ENCODE measurements around the gene OBSCN.
A peak's percentile ranks its signal among the peaks of the same experiment; 100 is the strongest.

The OBSCN gene

GRCh38 chr1:228275430-228276173, 67.8 kb downstream of the OBSCN start:
- Histone ChIP-seq H3K9me3 (ENCODE audit: low read length) (no peaks in the 10 kb centered on the region), H3K27ac (ENCODE audit: low read depth, low read length) (peak overlapping the region; percentile 60), H3K4me3 (ENCODE audit: low read depth in 1 of 2, low read length in 2 of 2) (peak overlapping the region; percentile 62 to 79), H3K9ac (ENCODE audit: low read length) (peak overlapping the region; percentile 10), H3K4me1 (ENCODE audit: insufficient read depth, low read length) (peaks cover 9% of the 10 kb centered on the region), H3K36me3 (ENCODE audit: insufficient read depth, low read length) (no peaks in the 10 kb centered on the region), H3K27me3 (ENCODE audit: control insufficient read depth in 1 of 2, insufficient read depth in 2 of 2, low read length in 2 of 2) (no peaks in the 10 kb centered on the region)

DNA sequence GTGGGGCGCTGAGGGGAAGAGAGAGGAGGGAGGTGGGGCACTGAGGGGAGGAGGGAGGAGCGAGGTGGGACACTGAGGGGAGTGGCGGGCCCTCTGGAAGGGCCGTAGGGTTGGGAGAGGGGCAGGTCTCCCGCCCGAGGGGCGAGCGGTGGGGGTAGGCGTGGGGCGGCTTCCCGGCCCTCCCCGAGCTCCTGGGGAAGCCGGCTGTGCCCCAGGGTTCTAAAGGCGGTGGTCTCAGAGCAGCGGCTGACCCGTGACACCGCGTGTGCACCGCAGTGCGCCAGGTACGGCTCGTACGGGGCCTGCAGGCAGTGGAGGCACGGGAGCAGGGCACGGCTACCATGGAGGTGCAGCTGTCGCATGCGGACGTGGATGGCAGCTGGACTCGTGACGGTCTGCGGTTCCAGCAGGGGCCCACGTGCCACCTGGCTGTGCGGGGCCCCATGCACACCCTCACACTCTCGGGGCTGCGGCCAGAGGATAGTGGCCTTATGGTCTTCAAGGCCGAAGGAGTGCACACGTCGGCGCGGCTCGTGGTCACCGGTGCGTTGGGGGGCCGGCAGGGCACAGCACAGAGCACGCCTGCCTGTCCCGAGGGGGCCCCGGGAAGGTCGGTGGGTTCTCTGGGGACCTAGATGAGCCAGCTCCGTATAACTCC, 68.5 kb downstream of the OBSCN start:
- Histone ChIP-seq H3K4me3 (ENCODE audit: low read depth in 1 of 2, low read length in 2 of 2) (peak overlapping the region; percentile 62 to 79), H3K27ac (ENCODE audit: low read depth, low read length) (peak overlapping the region; percentile 24), H3K9me3 (ENCODE audit: low read length) (no peaks in the 10 kb centered on the region), H3K4me1 (ENCODE audit: insufficient read depth, low read length) (peaks cover 9% of the 10 kb centered on the region), H3K9ac (ENCODE audit: low read length) (no peak overlapping the region), H3K36me3 (ENCODE audit: insufficient read depth, low read length) (no peaks in the 10 kb centered on the region), H3K27me3 (ENCODE audit: control insufficient read depth in 1 of 2, insufficient read depth in 2 of 2, low read length in 2 of 2) (no peaks in the 10 kb centered on the region)

- Histone ChIP-seq H3K4me3 (ENCODE audit: low read depth in 1 of 2, low read length in 2 of 2) (no peak overlapping the region), H3K27ac (ENCODE audit: low read depth, low read length) (no peak overlapping the region), H3K9me3 (ENCODE audit: low read length) (no peaks in the 10 kb centered on the region), H3K9ac (ENCODE audit: low read length) (no peak overlapping the region), H3K36me3 (ENCODE audit: insufficient read depth, low read length) (no peaks in the 10 kb centered on the region), H3K4me1 (ENCODE audit: insufficient read depth, low read length) (peaks cover 9% of the 10 kb centered on the region), H3K27me3 (ENCODE audit: control insufficient read depth in 1 of 2, insufficient read depth in 2 of 2, low read length in 2 of 2) (no peaks in the 10 kb centered on the region)
Observed at GRCh38 chr1:228276901-228277490, 69.2 kb downstream of the OBSCN start.

DNA sequence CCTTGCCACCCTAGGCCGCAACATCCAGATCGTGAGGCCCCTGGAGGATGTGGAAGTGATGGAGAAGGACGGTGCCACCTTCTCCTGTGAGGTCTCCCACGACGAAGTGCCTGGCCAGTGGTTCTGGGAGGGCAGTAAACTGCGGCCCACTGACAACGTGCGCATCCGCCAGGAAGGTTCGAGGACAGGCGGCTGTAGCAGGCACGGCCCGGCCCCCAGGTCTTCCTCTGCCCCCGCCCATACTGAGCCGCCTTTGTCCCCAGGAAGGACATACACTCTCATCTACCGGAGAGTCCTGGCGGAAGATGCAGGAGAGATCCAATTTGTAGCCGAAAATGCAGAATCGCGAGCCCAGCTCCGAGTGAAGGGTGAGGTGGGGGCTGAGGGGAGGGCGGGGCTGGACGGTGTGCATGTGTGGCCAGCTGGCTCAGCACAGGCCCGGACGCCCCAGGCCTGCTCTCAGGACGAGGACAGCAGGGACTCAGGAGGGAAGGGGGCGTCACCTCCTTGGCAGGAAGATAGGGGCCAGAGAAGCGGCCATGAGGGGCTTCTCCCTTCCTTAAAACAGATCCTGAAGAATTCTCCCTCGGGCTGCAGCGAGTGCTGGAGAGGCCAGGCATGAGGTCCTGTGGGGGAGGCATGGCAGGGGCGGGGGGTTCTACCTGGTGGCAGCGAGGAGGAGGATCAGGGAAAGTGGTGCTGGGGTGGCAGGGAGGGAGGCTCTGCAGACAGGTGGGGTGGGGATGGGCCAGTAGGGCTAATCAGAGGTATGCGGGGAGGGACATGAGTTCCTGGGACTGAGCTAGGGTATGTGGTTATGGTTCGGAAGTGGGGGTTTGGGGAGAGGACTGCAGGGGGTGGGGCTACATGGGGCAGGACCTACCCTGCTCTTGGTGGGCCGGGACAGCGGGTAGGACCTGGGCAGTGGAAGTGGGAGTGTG, 69.9 kb downstream of the OBSCN start:
- Histone ChIP-seq H3K36me3 (ENCODE audit: insufficient read depth, low read length) (no peaks in the 10 kb centered on the region), H3K27ac (ENCODE audit: low read depth, low read length) (no peak overlapping the region), H3K4me3 (ENCODE audit: low read depth in 1 of 2, low read length in 2 of 2) (no peak overlapping the region), H3K9me3 (ENCODE audit: low read length) (no peaks in the 10 kb centered on the region), H3K27me3 (ENCODE audit: control insufficient read depth in 1 of 2, insufficient read depth in 2 of 2, low read length in 2 of 2) (no peaks in the 10 kb centered on the region), H3K4me1 (ENCODE audit: insufficient read depth, low read length) (peaks cover 9% of the 10 kb centered on the region), H3K9ac (ENCODE audit: low read length) (no peak overlapping the region)

DNA sequence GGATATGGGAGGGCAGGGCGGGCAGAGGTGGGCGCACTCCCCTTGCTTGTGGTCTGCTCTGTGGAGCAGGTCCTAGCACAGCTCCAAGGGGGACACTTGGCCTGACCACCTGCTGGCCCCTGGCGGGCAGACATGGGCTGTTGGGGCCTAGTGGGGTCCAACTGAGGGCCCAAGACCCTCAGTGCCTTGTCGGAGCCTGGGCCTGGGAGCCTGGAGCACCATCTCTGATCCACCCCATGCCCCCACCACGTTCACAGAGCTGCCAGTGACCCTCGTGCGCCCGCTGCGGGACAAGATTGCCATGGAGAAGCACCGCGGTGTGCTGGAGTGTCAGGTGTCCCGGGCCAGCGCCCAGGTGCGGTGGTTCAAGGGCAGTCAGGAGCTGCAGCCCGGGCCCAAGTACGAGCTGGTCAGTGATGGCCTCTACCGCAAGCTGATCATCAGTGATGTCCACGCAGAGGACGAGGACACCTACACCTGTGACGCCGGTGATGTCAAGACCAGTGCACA, 70.6 kb downstream of the OBSCN start:
- peaks cover 9% of the 10 kb centered on the region for H3K4me1 ChIP-seq (ENCODE audit: insufficient read depth, low read length)
- no peak overlapping the region for H3K27ac ChIP-seq (ENCODE audit: low read depth, low read length)
- no peaks in the 10 kb centered on the region for H3K36me3 ChIP-seq (ENCODE audit: insufficient read depth, low read length)
- H3K9me3 ChIP-seq (ENCODE audit: low read length): no peaks in the 10 kb centered on the region
- H3K9ac ChIP-seq (ENCODE audit: low read length): no peak overlapping the region
- no peak overlapping the region for H3K4me3 ChIP-seq (ENCODE audit: low read depth in 1 of 2, low read length in 2 of 2)
- H3K27me3 ChIP-seq (ENCODE audit: control insufficient read depth in 1 of 2, insufficient read depth in 2 of 2, low read length in 2 of 2): no peaks in the 10 kb centered on the region

DNA sequence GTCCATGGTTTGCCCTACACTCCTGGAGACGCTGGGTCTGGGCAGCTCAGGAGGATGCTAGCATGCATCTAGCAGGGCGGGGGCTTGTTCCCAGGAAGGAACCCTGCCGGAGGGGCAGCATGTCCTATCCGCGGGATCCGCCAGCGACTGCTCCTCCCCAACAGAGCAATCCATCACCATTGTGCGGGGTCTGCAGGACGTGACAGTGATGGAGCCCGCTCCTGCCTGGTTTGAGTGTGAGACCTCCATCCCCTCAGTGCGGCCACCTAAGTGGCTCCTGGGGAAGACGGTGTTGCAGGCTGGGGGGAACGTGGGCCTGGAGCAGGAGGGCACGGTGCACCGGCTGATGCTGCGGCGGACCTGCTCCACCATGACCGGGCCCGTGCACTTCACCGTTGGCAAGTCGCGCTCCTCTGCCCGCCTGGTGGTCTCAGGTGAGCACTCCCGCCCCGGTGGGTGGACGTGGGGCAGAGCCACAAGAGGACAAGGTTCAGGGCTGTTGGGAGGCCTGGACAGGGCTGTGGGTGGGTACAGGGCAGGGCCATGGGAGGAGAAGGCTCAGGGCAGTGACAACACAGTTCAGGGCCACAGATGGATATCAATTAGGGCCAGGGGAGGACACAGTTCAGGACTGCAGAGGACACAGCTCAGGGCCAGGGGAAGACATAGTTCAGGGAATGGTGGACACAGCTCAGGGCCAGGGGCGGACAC, 71.3 kb downstream of the OBSCN start:
- no peak overlapping the region for H3K27ac ChIP-seq (ENCODE audit: low read depth, low read length)
- no peaks in the 10 kb centered on the region for H3K36me3 ChIP-seq (ENCODE audit: insufficient read depth, low read length)
- no peak overlapping the region for H3K4me3 ChIP-seq (ENCODE audit: low read depth in 1 of 2, low read length in 2 of 2)
- H3K9ac ChIP-seq (ENCODE audit: low read length): no peak overlapping the region
- H3K4me1 ChIP-seq (ENCODE audit: insufficient read depth, low read length): peaks cover 9% of the 10 kb centered on the region
- no peaks in the 10 kb centered on the region for H3K9me3 ChIP-seq (ENCODE audit: low read length)
- no peaks in the 10 kb centered on the region for H3K27me3 ChIP-seq (ENCODE audit: control insufficient read depth in 1 of 2, insufficient read depth in 2 of 2, low read length in 2 of 2)

- no peak overlapping the region for H3K9ac ChIP-seq (ENCODE audit: low read length)
- H3K36me3 ChIP-seq (ENCODE audit: insufficient read depth, low read length): no peaks in the 10 kb centered on the region
- no peaks in the 10 kb centered on the region for H3K27me3 ChIP-seq (ENCODE audit: control insufficient read depth in 1 of 2, insufficient read depth in 2 of 2, low read length in 2 of 2)
- H3K27ac ChIP-seq (ENCODE audit: low read depth, low read length): no peak overlapping the region
- H3K9me3 ChIP-seq (ENCODE audit: low read length): no peaks in the 10 kb centered on the region
- no peak overlapping the region for H3K4me3 ChIP-seq (ENCODE audit: low read depth in 1 of 2, low read length in 2 of 2)
- H3K4me1 ChIP-seq (ENCODE audit: insufficient read depth, low read length): peaks cover 6% of the 10 kb centered on the region
Observed at GRCh38 chr1:228279722-228280105, 71.9 kb downstream of the OBSCN start.

GRCh38 chr1:228280106-228280901, 72.5 kb downstream of the OBSCN start:
- Histone ChIP-seq H3K4me3 (ENCODE audit: low read depth in 1 of 2, low read length in 2 of 2) (no peak overlapping the region), H3K9me3 (ENCODE audit: low read length) (no peaks in the 10 kb centered on the region), H3K27me3 (ENCODE audit: control insufficient read depth in 1 of 2, insufficient read depth in 2 of 2, low read length in 2 of 2) (no peaks in the 10 kb centered on the region), H3K9ac (ENCODE audit: low read length) (no peak overlapping the region), H3K36me3 (ENCODE audit: insufficient read depth, low read length) (no peaks in the 10 kb centered on the region), H3K27ac (ENCODE audit: low read depth, low read length) (no peak overlapping the region), H3K4me1 (ENCODE audit: insufficient read depth, low read length) (peaks cover under 1% of the 10 kb centered on the region)

- H3K4me1 ChIP-seq (ENCODE audit: insufficient read depth, low read length): no peaks in the 10 kb centered on the region
- H3K9ac ChIP-seq (ENCODE audit: low read length): no peak overlapping the region
- H3K27me3 ChIP-seq (ENCODE audit: control insufficient read depth in 1 of 2, insufficient read depth in 2 of 2, low read length in 2 of 2): no peaks in the 10 kb centered on the region
- H3K27ac ChIP-seq (ENCODE audit: low read depth, low read length): no peak overlapping the region
- H3K36me3 ChIP-seq (ENCODE audit: insufficient read depth, low read length): no peaks in the 10 kb centered on the region
- no peak overlapping the region for H3K4me3 ChIP-seq (ENCODE audit: low read depth in 1 of 2, low read length in 2 of 2)
- no peaks in the 10 kb centered on the region for H3K9me3 ChIP-seq (ENCODE audit: low read length)
Observed at GRCh38 chr1:228280961-228281591, 73.2 kb downstream of the OBSCN start.

Data from muscle layer of colon (tissue), 2 donors.